GM21619 (cell line): Measurements from ENCODE around the gene ZNF554.

Experiments used
- ATAC-seq: cut with Tn5 transposase; IDR thresholded peaks from one replicate; pipeline ENCODE4 v1.9.1; 2021; ENCODE audit not compliant: unreplicated experiment

The ZNF554 gene

DNA sequence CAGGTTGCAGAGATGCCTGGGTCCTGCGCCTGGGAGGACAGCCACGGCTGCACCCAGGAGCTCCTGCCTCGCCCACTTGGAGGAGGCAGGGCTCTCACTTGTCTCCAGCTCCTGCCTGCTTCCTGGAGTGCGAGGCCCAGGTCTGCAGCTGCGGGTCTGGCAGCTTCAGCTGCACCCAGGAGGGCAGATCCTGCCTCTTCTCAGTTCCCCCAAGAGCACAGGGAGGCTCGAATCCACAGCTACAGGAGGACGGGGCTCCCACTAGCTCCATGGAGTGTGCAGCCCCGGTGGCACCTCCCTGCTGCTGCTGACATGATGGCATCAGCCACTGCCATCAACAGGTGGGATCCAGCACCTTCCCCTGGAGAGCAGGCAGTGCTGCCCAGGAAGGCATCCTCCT is 4.5 kb downstream of the ZNF554 start:
- no peak for ATAC-seq

GRCh38 chr19:2827022-2827421 is 7.4 kb downstream of the ZNF554 start:
- ATAC-seq = no peak

DNA sequence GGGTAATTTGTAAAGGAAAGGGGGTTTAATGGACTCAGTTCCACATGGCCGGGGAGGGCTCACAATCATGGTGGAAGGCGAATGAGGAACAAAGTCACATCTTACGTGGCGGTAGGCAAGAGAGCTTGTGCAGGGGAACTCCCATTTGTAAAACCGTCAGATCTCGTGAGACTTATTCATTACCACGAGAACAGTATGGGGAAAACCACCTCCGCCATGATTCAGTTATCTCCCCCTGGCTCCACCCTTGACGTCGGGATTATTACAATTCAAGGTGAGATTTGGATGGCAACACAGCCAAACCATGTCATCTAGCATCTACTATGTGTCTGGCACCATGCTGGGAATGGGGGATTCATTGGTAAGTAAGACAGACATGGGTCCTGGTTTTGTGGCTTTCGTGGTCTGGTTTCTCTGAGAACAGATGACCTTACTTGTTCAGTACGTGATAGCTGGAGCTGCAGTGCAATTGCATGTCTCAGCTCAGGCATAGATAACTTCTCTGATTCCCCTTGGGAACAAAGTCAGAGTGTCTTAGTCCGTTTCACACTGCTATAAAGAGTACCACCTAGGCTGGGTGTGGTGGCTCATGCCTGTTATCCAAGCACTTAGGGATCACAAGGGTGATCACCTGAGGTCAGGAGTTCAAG is 8.3 kb downstream of the ZNF554 start:
- ATAC-seq = no peak

DNA sequence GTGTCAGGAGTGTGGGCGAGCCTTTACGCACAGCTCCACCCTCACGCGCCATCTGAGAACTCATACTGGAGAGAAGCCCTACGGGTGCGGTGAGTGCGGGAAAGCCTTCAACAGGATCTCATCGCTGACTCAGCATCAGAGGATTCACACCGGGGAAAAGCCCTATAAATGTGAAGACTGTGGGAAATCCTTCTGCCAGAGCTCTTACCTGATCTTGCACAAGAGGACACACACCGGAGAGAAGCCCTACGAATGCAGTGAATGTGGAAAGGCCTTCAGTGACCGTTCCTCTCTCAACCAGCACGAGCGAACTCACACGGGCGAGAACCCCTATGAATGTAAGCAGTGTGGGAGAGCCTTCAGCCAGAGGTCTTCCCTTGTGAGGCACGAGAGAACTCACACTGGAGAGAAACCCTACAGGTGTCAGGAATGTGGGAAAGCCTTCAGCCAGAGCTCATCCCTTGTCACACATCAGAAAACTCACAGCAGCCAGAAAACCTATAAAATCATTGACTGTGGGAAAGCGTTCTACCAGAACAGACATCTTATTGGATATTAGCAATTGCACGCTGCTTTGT is 14.7 kb downstream of the ZNF554 start:
- ATAC-seq = no peak

DNA sequence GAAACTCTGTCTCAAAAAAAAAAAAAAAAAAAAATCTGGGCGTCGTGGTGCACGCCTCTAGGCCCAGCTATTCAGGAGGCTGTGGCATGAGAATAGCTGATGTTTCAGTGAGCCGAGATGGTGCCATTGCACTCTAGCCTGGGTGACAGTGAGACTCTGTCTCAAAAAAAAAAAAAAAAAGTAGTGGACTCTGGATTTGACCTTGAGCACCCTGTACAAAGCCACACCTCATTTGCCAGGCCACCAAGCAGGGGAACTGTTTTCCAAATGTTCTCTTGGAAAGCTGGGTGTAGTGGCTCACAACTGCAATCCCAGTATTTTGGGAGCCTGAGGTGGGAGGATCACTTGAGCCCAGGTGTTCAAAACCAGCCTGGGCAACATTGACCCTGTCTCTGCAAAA is 17.8 kb downstream of the ZNF554 start:
- no peak for ATAC-seq

DNA sequence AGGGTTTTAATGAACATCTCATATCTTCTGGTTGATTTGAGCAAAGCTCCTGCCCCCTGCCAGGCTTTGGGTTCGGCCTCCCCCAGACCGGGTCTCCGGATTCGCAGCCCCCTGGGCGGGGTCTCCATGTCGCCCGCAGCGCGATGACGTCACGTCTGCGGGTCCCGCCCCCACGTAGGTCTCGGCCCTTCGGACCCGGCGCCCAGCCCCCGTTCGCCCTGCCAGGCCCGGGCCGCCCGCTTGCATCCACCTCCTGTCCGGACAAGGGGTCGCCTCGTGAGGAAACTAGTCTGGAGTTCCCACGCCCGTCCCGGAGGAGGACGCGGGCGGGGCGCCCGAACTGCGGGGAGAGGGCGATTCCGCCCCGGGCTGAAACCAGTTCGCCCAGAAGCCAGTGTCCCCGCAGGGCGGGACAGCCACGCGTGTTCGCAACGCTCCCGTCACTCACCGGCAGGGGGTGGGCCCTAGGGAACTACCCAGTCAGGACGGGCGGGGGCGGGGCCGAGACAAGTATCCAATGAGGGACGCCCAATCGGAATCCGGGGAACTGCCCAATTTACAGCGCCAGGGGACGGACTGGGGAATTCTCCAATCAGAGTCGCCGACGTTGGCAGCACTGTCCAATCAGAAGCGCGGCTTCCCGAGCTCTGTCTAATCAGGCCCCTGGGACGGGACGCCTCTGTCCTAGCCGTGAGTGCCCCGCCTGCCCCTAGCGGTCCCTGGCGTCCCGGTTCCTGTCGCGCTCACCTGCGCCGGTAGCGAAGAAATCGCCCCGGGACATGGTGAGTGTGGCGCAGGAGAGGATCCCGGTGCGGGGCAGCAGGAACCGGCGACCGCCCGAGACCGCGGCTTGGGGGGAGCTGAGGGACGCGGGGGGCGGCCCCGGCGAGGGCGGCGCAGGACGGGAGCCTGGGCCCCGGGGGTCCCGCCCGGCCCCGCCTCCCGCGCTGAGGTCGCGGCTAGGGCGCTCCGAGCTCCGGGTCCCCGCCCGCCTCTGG is 21.4 kb downstream of the ZNF554 start, which contains the start of gene ZNF555:
ZNF555 (plus strand) TSS at position 682 of the 998 bp plus-strand sequence; CDS start at position 780, 98 bp downstream.
- peak; percentile 93 for ATAC-seq

GRCh38 chr19:2841855-2842574 is 22.3 kb downstream of the ZNF554 start:
- peak; percentile 9 for ATAC-seq

- ATAC-seq = no peak
Measured at GRCh38 chr19:2845107-2845506, 25.4 kb downstream of the ZNF554 start.

- ATAC-seq = no peak
Measured at GRCh38 chr19:2846180-2846894, 26.7 kb downstream of the ZNF554 start.

DNA sequence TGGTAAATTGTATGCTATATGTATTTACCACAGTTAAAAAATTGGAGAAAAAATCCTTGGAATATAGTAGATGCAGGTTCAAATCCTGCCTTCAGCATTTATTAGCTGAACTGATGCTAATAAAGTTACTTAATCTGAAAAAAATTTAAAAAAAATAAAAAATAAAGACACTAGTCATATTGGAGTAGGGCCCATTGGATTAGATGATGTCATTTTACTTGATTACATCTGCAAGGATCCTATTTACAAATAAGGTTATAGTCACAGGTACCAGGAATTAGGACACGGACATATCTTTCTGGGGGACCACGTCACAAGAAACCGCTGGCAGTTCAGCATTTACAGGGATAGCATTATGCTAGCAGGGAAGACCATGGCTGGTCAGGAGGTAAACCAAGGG is 27.8 kb downstream of the ZNF554 start:
- no peak for ATAC-seq

GRCh38 chr19:2848616-2849015 is 28.9 kb downstream of the ZNF554 start:
- ATAC-seq = no peak

- no peak for ATAC-seq
Measured at GRCh38 chr19:2850256-2850925, 30.7 kb downstream of the ZNF554 start.

GRCh38 chr19:2852598-2852997 is 32.9 kb downstream of the ZNF554 start:
- ATAC-seq = no peak

GRCh38 chr19:2853015-2853606 is 33.4 kb downstream of the ZNF554 start:
- no peak for ATAC-seq

DNA sequence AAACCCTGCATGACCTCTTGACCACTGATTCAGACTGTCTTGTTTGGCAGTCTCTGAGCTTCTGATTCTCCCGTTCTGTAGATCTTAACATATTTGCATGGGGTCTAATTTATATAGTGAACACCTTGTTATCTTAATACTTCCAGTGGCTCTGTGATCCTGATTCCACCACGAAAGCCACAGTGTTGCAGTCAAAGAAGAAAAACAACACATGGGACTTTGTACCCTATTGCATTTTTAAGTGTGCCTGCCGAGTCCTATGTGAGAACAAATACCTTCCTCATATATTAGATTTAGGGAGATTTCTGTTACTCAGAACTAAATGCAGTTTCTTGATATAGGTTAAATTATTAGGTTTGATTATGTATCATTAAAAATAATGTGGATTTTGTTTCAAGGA is 35.2 kb downstream of the ZNF554 start:
- ATAC-seq = no peak

DNA sequence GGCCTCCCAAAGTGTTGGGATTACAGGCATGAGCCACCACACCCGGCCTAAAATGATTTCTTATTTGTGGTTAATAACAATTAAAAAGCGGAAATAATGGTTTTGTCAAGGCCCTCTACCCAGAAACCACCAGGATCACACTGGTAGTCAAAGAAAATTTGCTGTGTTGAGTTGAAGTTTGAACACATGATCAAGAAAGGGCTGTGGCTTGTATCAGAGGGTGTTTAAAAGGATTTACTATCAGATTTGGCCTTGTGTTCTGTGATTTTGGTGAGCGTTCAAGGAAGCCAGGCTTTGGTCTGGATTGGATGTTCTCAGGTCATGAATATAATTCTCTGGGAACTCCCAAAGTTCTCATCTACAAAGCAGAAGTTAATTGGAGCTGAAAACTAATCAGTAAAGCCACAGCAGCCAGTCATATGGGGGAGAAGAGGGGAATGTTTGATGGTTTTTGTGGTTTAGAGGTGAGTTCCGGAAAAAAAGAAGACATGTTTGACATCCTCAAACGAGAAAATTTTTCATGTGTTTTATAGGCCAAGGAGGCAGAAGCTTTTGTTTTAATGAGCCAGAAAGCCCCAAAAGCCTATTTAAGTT is 36.9 kb downstream of the ZNF554 start:
- no peak for ATAC-seq

DNA sequence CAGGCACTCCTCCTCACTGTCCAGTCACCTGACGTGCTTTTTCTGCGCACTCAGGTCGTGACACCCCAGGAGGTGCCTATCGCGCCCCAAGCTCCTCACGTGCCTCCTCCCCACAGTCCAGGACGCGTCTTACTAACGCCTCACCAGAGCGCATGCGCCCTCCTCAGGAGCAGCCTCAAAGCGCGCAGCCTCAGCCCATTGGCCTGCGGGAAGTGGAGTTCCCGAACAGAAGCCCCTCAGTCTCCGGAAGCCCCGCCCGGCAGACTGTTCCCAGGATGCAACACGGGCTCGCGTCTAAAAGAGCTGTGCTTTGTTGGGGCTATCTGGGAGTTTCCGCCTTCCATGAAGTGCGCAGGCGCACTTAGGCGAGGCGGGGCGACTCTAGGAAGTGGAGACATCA is 39.2 kb downstream of the ZNF554 start:
- no peak for ATAC-seq

GRCh38 chr19:2863816-2864215 is 44.1 kb downstream of the ZNF554 start:
- ATAC-seq = no peak
